Measurements from ENCODE around the gene CDH4. TPM values are rescaled to one million over a fixed set of nuclear protein-coding genes. Genes with fewer than 3 reads are reported as not detected.

Gene CDH4
- total and polyA plus RNA-seq, 2 of the 4 experiments (the other 2 are of a cell fraction) = 1.6 to 3.5 TPM

GRCh38 chr20:61262514-61262913, 10.5 kb downstream of the CDH4 start:
- no peak overlapping the region for H3K27ac ChIP-seq (ENCODE audit: insufficient read depth, low read length)
- POLR2A ChIA-PET (ENCODE audit: unreplicated experiment) = no interaction called here
- H4K5ac ChIP-seq (ENCODE audit: low read depth, low read length) = no peak overlapping the region
- H3K36me3 ChIP-seq (ENCODE audit: control insufficient read depth, insufficient read depth, low read length) = peaks cover 1% of the 10 kb centered on the region; the same call in 1 of the 2 replicates
- no peak overlapping the region for H2BK120ac ChIP-seq (ENCODE audit: low read depth, low read length)
- no peak overlapping the region for H2BK15ac ChIP-seq (ENCODE audit: low read depth, low read length)
- no peaks in the 10 kb centered on the region; the same call in 1 of the 2 replicates for H3K27me3 ChIP-seq (ENCODE audit: control insufficient read depth, insufficient read depth, low read length)
- intact Hi-C loops (cut with micrococcal nuclease) (loop anchor here (2.0 to 5.0 kb wide), 2 partner anchors 612 to 635 kb away; no protein-coding TSS in a partner anchor), in situ Hi-C loops (cut with MboI; ENCODE audit: low sequenced_read_pairs) (loop anchor here (25.0 kb wide), 1 partner anchor 625 kb away; no protein-coding TSS in a partner anchor), dilution Hi-C loops (cut with HindIII; ENCODE audit: low sequenced_read_pairs, unreplicated experiment) (no loop called here)
- no peak overlapping the region for H3K9ac ChIP-seq (ENCODE audit: low read depth, low read length)
- no peak overlapping the region for H4K91ac ChIP-seq (ENCODE audit: insufficient read depth, low read depth, low read length)
- no peak for TF ChIP-seq USF2 (IDR thresholded peaks at IDR 0.05; ENCODE audit: low read depth, low read length)
- no peak for TF ChIP-seq MAFK (IDR thresholded peaks at IDR 0.05; ENCODE audit: low read depth, low read length)
- no peak for TF ChIP-seq ELK1 (IDR thresholded peaks at IDR 0.05; ENCODE audit: borderline replicate concordance, low read depth, low read length)
- TF ChIP-seq BHLHE40 (IDR thresholded peaks at IDR 0.05; ENCODE audit: low read depth, low read length) = no peak
- TF ChIP-seq CEBPB (IDR thresholded peaks at IDR 0.05; ENCODE audit: low read depth, low read length) = no peak
- no peak for TF ChIP-seq RFX5 (IDR thresholded peaks at IDR 0.05; ENCODE audit: low read depth, low read length)
- TF ChIP-seq POLR2A (IDR thresholded peaks at IDR 0.05; ENCODE audit: low read depth, low read length) = no peak
- TF ChIP-seq MXI1 (IDR thresholded peaks at IDR 0.05; ENCODE audit: borderline replicate concordance, low read depth, low read length) = no peak
- TF ChIP-seq SMC3 (IDR thresholded peaks at IDR 0.05; ENCODE audit: low read depth, low read length) = no peak
- TF ChIP-seq RAD21 (IDR thresholded peaks at IDR 0.05; ENCODE audit: low read length) = no peak
- no peak for TF ChIP-seq CHD1 (IDR thresholded peaks at IDR 0.05; ENCODE audit: low read depth, low read length)
- TF ChIP-seq NFE2L2 (IDR thresholded peaks at IDR 0.05; ENCODE audit: low read depth, low read length) = no peak
- no peak for TF ChIP-seq CTCF (conservative IDR thresholded peaks at IDR 0.05; ENCODE audit: low read depth, low read length)
- H2BK5ac ChIP-seq (ENCODE audit: low read depth, low read length, poor library complexity, severe bottlenecking) = no peak overlapping the region
- CTCF ChIA-PET = interaction anchor here (0.8 to 1.9 kb wide), 3 partner anchors 8 to 77 kb away, joined by 3 to 5 read pairs (median 4); partner anchors contain the start of gene CDH4
- no peak overlapping the region for H3K56ac ChIP-seq (ENCODE audit: extremely low read depth, insufficient read depth, low read length)
- no peak overlapping the region for H2AK5ac ChIP-seq (ENCODE audit: low read depth, low read length)
- no peak overlapping the region for H4K8ac ChIP-seq (ENCODE audit: low read depth in 2 of 2, low read length in 2 of 2)
- DNase-seq (no peak), ATAC-seq (ENCODE audit: low read depth) (no peak)
- no peak overlapping the region for H3K14ac ChIP-seq (replicated peaks; ENCODE audit: low read depth, low read length)
- no peak overlapping the region for H2AK9ac ChIP-seq (replicated peaks; ENCODE audit: low read depth, low read length, poor library complexity)
- H3K4me3 ChIP-seq (ENCODE audit: insufficient read depth, low read depth, low read length) = no peak overlapping the region
- H3K4ac ChIP-seq (ENCODE audit: low read depth, low read length) = no peak overlapping the region
- H3K79me1 ChIP-seq (ENCODE audit: low read depth in 1 of 2, low read length in 2 of 2) = peaks cover 3 to 6% of the 10 kb centered on the region in 2 experiments; a peak in 1 of 4 replicates
- no peak overlapping the region for H2AFZ ChIP-seq (replicated peaks; ENCODE audit: low read length, poor library complexity)
- H2BK20ac ChIP-seq (ENCODE audit: low read depth, low read length) = no peak overlapping the region
- no peak overlapping the region for H3K4me2 ChIP-seq (ENCODE audit: low read depth, low read length)
- H3K9me1 ChIP-seq (ENCODE audit: insufficient read depth, low read length) = 0 out of 2 replicates have a peak, but pooled peaks cover 2% of the 10 kb centered on the region
- H3K18ac ChIP-seq (ENCODE audit: low read depth, low read length) = no peak overlapping the region
- BruUV-seq (replicated peaks) = no TSS peak
- H3K9me3 ChIP-seq (ENCODE audit: control insufficient read depth, insufficient read depth, low read length) = peaks cover 3% of the 10 kb centered on the region
- H3K4me1 ChIP-seq (ENCODE audit: control insufficient read depth, insufficient read depth, low read length) = no peaks in the 10 kb centered on the region
- no peak overlapping the region for H3K23ac ChIP-seq (ENCODE audit: low read depth, low read length)
- H4K20me1 ChIP-seq (ENCODE audit: insufficient read depth, low read length) = no peaks in the 10 kb centered on the region

Measured in IMR-90 (cell line).